SU-DHL-6 (cell line): ENCODE data around the gene RPRD1B.

ENCODE experiments used
- H2AFZ ChIP-seq: fragments of 200-600 bp; sonication (generic); 2 replicates; pipeline ENCODE4 v1.6.1; 2014; ENCODE audit warnings: low read depth, mild to moderate bottlenecking, moderate library complexity, mixed read lengths, antibody characterized with exemption, low read length; ENCODE audit not compliant: severe bottlenecking
- H3F3A ChIP-seq: fragments of 200-600 bp; shearing (Covaris generic); 2 replicates; pipeline ENCODE4 v1.6.0; 2016; ENCODE audit warnings: antibody characterized with exemption, mild to moderate bottlenecking; ENCODE audit not compliant: insufficient read depth
- H3K27ac ChIP-seq: fragments of 200-600 bp; sonication (generic); 2 replicates; pipeline ENCODE4 v1.5.1; 2016; ENCODE audit warnings: low read depth, mild to moderate bottlenecking, low read length, moderate library complexity, mixed read lengths
- H3K27me3 ChIP-seq: fragments of 200-600 bp; sonication (generic), shearing (Covaris generic); 2 replicates; pipeline ENCODE4 v1.6.0; 2014; ENCODE audit warnings: mild to moderate bottlenecking, low read length
- H3K36me3 ChIP-seq: fragments of 200-600 bp; sonication (generic); 2 replicates; pipeline ENCODE4 v1.6.1; 2014; ENCODE audit warnings: mild to moderate bottlenecking, low read length, mixed read lengths
- H3K4me2 ChIP-seq: fragments of 300-600, 200-600 bp; shearing (Covaris generic), sonication (generic); 2 replicates; pipeline ENCODE4 v1.6.0; 2014; ENCODE audit warnings: low read length, low read depth, mild to moderate bottlenecking; ENCODE audit not compliant: poor library complexity, severe bottlenecking
- H3K4me3 ChIP-seq: fragments of 200-600 bp; sonication (generic); 2 replicates; pipeline ENCODE4 v1.5.1; 2014; ENCODE audit warnings: antibody characterized with exemption, low read length, mild to moderate bottlenecking, mixed read lengths; ENCODE audit not compliant: insufficient read depth, poor library complexity, severe bottlenecking
- H3K79me2 ChIP-seq: fragments of 200-600 bp; sonication (generic); 2 replicates; pipeline ENCODE4 v1.6.1; 2014; ENCODE audit warnings: mild to moderate bottlenecking, low read length, moderate library complexity; ENCODE audit not compliant: insufficient read depth
- H3K9ac ChIP-seq: fragments of 200-600 bp; sonication (generic); 2 replicates; pipeline ENCODE4 v1.7.0; 2014; ENCODE audit warnings: mild to moderate bottlenecking, low read length
- H3K9me2 ChIP-seq: fragments of 200-600 bp; sonication (generic); replicated peaks from 2 replicates; pipeline ENCODE4 v1.6.1; 2014; ENCODE audit warnings: low read length; ENCODE audit not compliant: insufficient read depth
- H3K9me3 ChIP-seq: fragments of 200-600 bp; sonication (generic); 2 replicates; pipeline ENCODE4 v1.6.1; 2014; ENCODE audit warnings: low read length, mixed read lengths; ENCODE audit not compliant: insufficient read depth
- H4K20me1 ChIP-seq: fragments of 200-600 bp; sonication (generic); 2 replicates; pipeline ENCODE4 v1.6.1; 2014; ENCODE audit warnings: low read depth, mild to moderate bottlenecking, antibody characterized with exemption, low read length, moderate library complexity, mixed read lengths
- CTCF ChIP-seq: fragments of 200-600 bp; sonication (generic); IDR thresholded peaks from one replicate; pipeline ENCODE4 v1.5.1; 2017; ENCODE audit warnings: antibody characterized with exemption, mild to moderate bottlenecking, low read length, moderate library complexity; ENCODE audit not compliant: insufficient read depth, poor library complexity, severe bottlenecking
- EZH2phosphoT487 ChIP-seq: fragments of 200-600 bp; sonication (generic), shearing (Covaris generic); conservative IDR thresholded peaks from 2 replicates; pipeline ENCODE4 v1.6.1; 2018; ENCODE audit warnings: mild to moderate bottlenecking, antibody characterized with exemption, low read length, moderate library complexity, mixed read lengths

The RPRD1B gene

GRCh38 chr20:38084425-38084951, 50.9 kb downstream of the RPRD1B start:
- Histone ChIP-seq H2AFZ (no peak overlapping the region), H3K9me3 (no peaks in the 10 kb centered on the region), H3K27ac (no peak overlapping the region), H3K27me3 (no peaks in the 10 kb centered on the region), H3K4me3 (no peak overlapping the region), H4K20me1 (peaks cover 3% of the 10 kb centered on the region; the same call in 1 of the 2 replicates), H3K4me2 (no peak overlapping the region), H3K9me2 (no peaks in the 10 kb centered on the region), H3F3A (no peaks in the 10 kb centered on the region), H3K9ac (no peak overlapping the region), H3K36me3 (0 out of 2 replicates have a peak, but pooled peaks cover under 1% of the 10 kb centered on the region), H3K79me2 (peaks cover 20% of the 10 kb centered on the region; the same call in 1 of the 2 replicates)
- TF ChIP-seq EZH2phosphoT487, result no peak

DNA sequence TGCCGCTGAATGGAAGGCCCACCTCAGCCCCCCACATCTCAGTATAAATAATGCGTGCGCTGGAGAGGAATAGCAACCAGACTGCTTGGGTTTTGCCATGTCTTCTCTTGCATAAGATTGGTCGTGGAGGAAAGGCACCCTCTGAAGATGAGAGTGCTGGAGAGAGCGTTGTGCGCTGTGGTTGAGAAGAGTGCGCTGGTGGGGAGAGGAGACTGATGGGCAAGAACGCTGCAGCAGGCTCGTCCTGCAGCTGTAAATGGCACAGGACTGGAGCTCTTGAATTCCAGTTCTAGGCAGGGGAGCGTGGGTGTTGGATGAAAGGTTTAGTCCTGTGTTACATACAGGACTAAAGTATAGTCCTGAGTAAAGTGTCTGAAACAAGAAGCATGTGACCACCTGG, 51.5 kb downstream of the RPRD1B start:
- H3K9me2 ChIP-seq, result no peaks in the 10 kb centered on the region
- no peaks in the 10 kb centered on the region for H3F3A ChIP-seq
- H3K9me3 ChIP-seq, result no peaks in the 10 kb centered on the region
- H3K36me3 ChIP-seq, result no peaks in the 10 kb centered on the region
- H2AFZ ChIP-seq, result no peak overlapping the region
- H3K4me3 ChIP-seq, result no peak overlapping the region
- H3K4me2 ChIP-seq, result no peak overlapping the region
- no peaks in the 10 kb centered on the region for H3K27me3 ChIP-seq
- H3K79me2 ChIP-seq, result peaks cover 15% of the 10 kb centered on the region; the same call in 1 of the 2 replicates
- no peak overlapping the region for H3K9ac ChIP-seq
- TF ChIP-seq CTCF, result no peak
- TF ChIP-seq EZH2phosphoT487, result no peak
- no peak overlapping the region for H3K27ac ChIP-seq
- peaks cover 3% of the 10 kb centered on the region; the same call in 1 of the 2 replicates for H4K20me1 ChIP-seq

- no peaks in the 10 kb centered on the region for H4K20me1 ChIP-seq
- no peaks in the 10 kb centered on the region for H3K27me3 ChIP-seq
- H3K9ac ChIP-seq, result no peak overlapping the region
- no peaks in the 10 kb centered on the region for H3K9me3 ChIP-seq
- no peaks in the 10 kb centered on the region for H3K79me2 ChIP-seq
- H3K4me2 ChIP-seq, result no peak overlapping the region
- H3F3A ChIP-seq, result no peaks in the 10 kb centered on the region
- H3K27ac ChIP-seq, result no peak overlapping the region
- 0 out of 2 replicates have a peak, but pooled peaks cover 2% of the 10 kb centered on the region for H3K36me3 ChIP-seq
- H2AFZ ChIP-seq, result no peak overlapping the region
- TF ChIP-seq CTCF (no peak), EZH2phosphoT487 (no peak)
- no peaks in the 10 kb centered on the region for H3K9me2 ChIP-seq
- no peak overlapping the region for H3K4me3 ChIP-seq
Observed at GRCh38 chr20:38089500-38089899, 56.0 kb downstream of the RPRD1B start.

DNA sequence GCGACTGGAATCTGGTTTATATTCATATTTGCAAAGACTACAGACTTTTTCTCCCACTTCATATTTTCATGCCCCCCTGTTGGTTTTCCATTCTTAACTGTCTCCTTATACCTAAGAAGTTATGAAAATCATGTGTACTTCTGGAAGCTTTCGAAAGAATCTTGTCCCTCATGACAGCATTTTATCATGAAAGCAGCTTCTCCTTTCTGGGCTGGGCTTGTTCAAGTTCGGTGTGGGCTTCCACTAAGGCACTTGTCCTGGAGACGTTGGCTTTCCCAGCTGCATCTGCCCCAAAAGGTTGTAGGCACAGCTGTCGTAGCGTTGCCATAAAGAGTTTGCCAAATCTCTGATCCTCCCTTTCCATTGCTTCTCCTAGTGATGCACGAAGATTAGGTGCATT, 56.5 kb downstream of the RPRD1B start:
- no peak overlapping the region for H3K27ac ChIP-seq
- H3K9me2 ChIP-seq, result no peaks in the 10 kb centered on the region
- no peak overlapping the region for H2AFZ ChIP-seq
- H4K20me1 ChIP-seq, result no peaks in the 10 kb centered on the region
- no peak overlapping the region for H3K9ac ChIP-seq
- TF ChIP-seq CTCF (no peak), EZH2phosphoT487 (no peak)
- no peaks in the 10 kb centered on the region for H3K27me3 ChIP-seq
- H3F3A ChIP-seq, result no peaks in the 10 kb centered on the region
- H3K9me3 ChIP-seq, result no peaks in the 10 kb centered on the region
- H3K36me3 ChIP-seq, result 0 out of 2 replicates have a peak, but pooled peaks cover 2% of the 10 kb centered on the region
- H3K79me2 ChIP-seq, result no peaks in the 10 kb centered on the region
- no peak overlapping the region for H3K4me2 ChIP-seq
- no peak overlapping the region for H3K4me3 ChIP-seq
